BJ (cell line): ENCODE results near the gene MEX3C. TPM values are rescaled to one million over a fixed set of nuclear protein-coding genes. Genes with fewer than 3 reads are reported as not detected.

ENCODE experiments used
- CTCF ChIA-PET: fragments of 350-600 bp; formaldehyde crosslinking; extraction: SDS; loops from one replicate; lab custom pipeline; 2021; ENCODE audit warnings: antibody characterized with exemption, inconsistent platforms; lab: Yijun Ruan, JAX
- POLR2A ChIA-PET: fragments of 300-600 bp; sonication (Branson Sonifier 250); formaldehyde crosslinking; extraction: SDS; loops from one replicate; lab custom pipeline; 2021; ENCODE audit warnings: antibody characterized with exemption; lab: Charles Lee
- DNase-seq: peaks from one replicate; pipeline ENCODE4 v3.0.0-alpha.2; 2011; ENCODE audit warnings: low read depth
- H3K27me3 ChIP-seq: 2 replicates; pipeline ENCODE4 v1.6.0; 2011; ENCODE audit warnings: low read length; ENCODE audit not compliant: control insufficient read depth, insufficient read depth
- H3K36me3 ChIP-seq: 2 replicates; pipeline ENCODE4 v1.5.1; 2011; ENCODE audit warnings: low read length; ENCODE audit not compliant: control insufficient read depth, insufficient read depth
- H3K4me3 ChIP-seq: 2 replicates; pipeline ENCODE4 v1.5.1; 2011; ENCODE audit warnings: low read depth, mild to moderate bottlenecking, control low read depth, low read length
- CTCF ChIP-seq: IDR thresholded peaks from 2 replicates; pipeline ENCODE4 v1.5.1; 2011; ENCODE audit warnings: low read depth, mild to moderate bottlenecking, control low read depth, inconsistent platforms, low read length, moderate library complexity; ENCODE audit not compliant: insufficient read depth
- polyA plus RNA-seq: library from polyadenylated mRNA; depleted of rRNA; stranded (reverse); fragments of >200 nt; gene quantifications from 2 replicates; pipeline ENCODE4 v1.2.3, GENCODE V29; 2011

The MEX3C gene
- polyA plus RNA-seq, 1 experiment, result 34.4 TPM

DNA sequence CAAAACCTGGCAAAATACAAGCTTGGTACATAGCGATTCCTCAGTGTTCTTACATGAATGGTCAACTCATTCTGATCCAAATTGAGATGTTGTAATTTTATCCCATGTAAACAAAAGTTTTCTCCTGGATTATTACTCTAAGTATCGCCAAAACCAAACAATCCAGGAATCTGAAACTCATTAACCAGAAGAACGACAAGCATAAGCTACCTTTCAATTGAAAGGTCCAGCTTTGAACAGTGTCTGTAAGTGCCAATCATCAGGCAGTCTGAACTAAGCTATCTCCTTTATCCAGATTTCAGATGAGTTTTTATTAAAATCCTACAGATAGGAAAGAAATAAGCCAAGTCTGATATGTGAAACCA is 2.4 kb downstream of the MEX3C start:
- ChIA-PET POLR2A (no interaction called here), CTCF (no interaction called here)
- TF ChIP-seq CTCF, result no peak
- H3K36me3 ChIP-seq, result no peaks in the 10 kb centered on the region
- H3K27me3 ChIP-seq, result no peaks in the 10 kb centered on the region
- peak overlapping the region; percentile 97 for H3K4me3 ChIP-seq
- no peak for DNase-seq

DNA sequence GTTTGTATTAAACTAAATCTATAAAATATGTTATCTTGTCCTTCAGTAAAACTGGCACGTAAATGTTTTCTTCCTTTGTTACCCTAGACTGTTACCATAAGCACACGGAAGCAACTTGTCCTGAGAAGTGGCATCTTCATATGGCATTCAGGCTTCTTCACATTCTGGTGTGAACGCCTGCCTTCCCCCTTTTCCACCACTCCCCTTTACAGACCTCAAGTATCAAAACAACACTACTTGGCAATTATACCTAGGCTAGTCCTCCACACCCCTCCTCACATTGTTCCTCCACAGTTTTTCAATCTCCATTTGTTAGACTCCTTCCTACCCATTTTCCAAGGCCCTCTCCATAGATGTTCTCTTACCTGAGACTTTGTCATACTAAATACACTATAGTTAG is 2.9 kb downstream of the MEX3C start:
- Histone ChIP-seq H3K36me3 (no peaks in the 10 kb centered on the region), H3K27me3 (no peaks in the 10 kb centered on the region), H3K4me3 (peak overlapping the region; percentile 97)
- TF ChIP-seq CTCF, result no peak
- DNase-seq, result no peak
- POLR2A ChIA-PET, result no interaction called here
- CTCF ChIA-PET, result no interaction called here

DNA sequence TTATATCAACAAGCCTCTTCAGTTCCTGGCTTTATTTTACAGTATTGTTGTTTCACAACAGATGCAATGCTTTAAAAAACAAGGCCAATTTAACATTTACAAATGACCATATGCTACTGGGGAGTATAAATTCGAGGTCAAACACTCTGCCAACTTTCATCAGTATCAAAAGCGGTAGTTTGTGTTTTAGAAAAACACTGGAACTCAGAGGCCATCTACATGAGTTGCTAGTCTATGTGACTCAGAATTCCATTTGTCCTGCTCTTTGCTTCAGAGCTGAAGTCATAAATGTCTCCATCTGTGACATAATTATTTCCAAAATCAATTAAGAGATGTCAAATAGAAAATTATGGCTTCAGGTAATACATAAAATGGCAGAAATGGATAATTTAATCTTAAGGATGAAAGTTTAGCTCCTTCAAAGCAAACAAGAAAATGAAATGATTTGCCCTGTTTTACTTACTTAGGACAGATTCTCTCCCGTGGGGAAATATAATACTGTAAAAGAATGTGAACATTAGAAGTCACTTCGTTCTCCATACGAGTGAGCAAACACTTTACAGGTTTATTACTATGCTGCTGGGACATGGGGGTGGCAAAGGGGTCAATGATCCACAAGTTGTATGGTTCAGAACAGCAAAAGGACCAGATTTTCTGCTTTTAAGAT is 3.7 kb downstream of the MEX3C start:
- ChIA-PET POLR2A (no interaction called here), CTCF (no interaction called here)

DNA sequence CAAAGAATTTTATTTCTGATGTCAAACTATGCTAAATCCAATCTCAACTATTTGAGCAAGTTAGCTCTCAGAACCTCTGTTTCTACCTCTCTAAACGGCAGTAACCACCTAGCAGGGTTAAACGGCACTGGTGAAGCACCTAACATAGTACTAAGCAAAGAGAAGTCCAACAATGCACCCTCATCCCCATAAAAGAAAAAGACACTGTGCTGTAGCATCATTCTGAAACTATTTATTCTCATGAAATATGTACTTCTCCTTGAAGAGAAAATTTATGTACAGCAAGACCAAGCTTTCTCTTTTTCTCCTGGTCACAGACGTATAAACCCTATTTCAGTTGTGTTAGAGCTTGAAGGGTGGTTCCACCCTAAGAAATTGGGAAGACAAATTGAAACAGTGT is 4.8 kb downstream of the MEX3C start:
- no peak for TF ChIP-seq CTCF
- Histone ChIP-seq H3K36me3 (no peaks in the 10 kb centered on the region), H3K27me3 (no peaks in the 10 kb centered on the region), H3K4me3 (no peak overlapping the region)
- DNase-seq, result no peak
- CTCF ChIA-PET, result no interaction called here
- POLR2A ChIA-PET, result no interaction called here

More for the DNA sequence above, 3.7 kb downstream of the MEX3C start:
- Histone ChIP-seq H3K36me3 (no peaks in the 10 kb centered on the region), H3K27me3 (no peaks in the 10 kb centered on the region), H3K4me3 (0 out of 2 replicates have a peak overlapping the region, but pooled peaks have one; percentile 11)
- DNase-seq, result peak; percentile 27
- no peak for TF ChIP-seq CTCF

GRCh38 chr18:51192026-51192425 is 5.5 kb downstream of the MEX3C start:
- Histone ChIP-seq H3K4me3 (no peak overlapping the region), H3K27me3 (no peaks in the 10 kb centered on the region), H3K36me3 (no peaks in the 10 kb centered on the region)
- no peak for DNase-seq
- ChIA-PET CTCF (interaction anchor here (1.0 kb wide), 1 partner anchor 84 kb away, joined by 3 read pairs; no protein-coding TSS in a partner anchor), POLR2A (interaction anchor here (0.6 kb wide), 1 partner anchor 374 kb away, joined by 3 read pairs; no protein-coding TSS in a partner anchor)
- no peak for TF ChIP-seq CTCF
